Measurements from ENCODE around the gene SLC25A34. TPM values are rescaled to one million over a fixed set of nuclear protein-coding genes. Genes with fewer than 3 reads are reported as not detected.
A peak's percentile ranks its signal among the peaks of the same experiment; 100 is the strongest.

Gene SLC25A34
- total RNA-seq, 4 donors from 2014 or later, result 0.38 to 1.8 (median 0.99) TPM

GRCh38 chr1:15757575-15758342, 21.7 kb downstream of the SLC25A34 start:
- peak in 1 of 2 donors; percentile 87 for DNase-seq (ENCODE audit: low spot score in 2 of 2)
- WGBS, 2 donors, result 27 to 43% methylated on average over 23 to 24 of the region's 24 CpGs
- intact Hi-C loops (cut with DNase I; ENCODE audit: low total_unique reads), result loop anchor here (5.0 kb wide), 1 partner anchor 230 kb away; the partner anchor contains the start of gene DNAJC16
- no peak for TF ChIP-seq CTCF (IDR thresholded peaks at IDR 0.05)
- TF ChIP-seq POLR2A (IDR thresholded peaks at IDR 0.05), result no peak
- H3K4me3 ChIP-seq (ENCODE audit: low read depth, poor library complexity, severe bottlenecking), result no peak overlapping the region

GRCh38 chr1:15758343-15758931, 22.4 kb downstream of the SLC25A34 start, which contains the start of gene FBLIM1:
Gene FBLIM1 (plus strand): TSS chr1:15758795. CDS start chr1:15764984, 6,189 bp downstream.
- intact Hi-C loops (cut with DNase I; ENCODE audit: low total_unique reads), result loop anchor here (5.0 kb wide), 1 partner anchor 231 kb away; the partner anchor contains the start of gene DNAJC16
- peak within 1 kb of the TSS; percentile 41 for H3K4me3 ChIP-seq (ENCODE audit: low read depth, poor library complexity, severe bottlenecking)
- TF ChIP-seq POLR2A (IDR thresholded peaks at IDR 0.05) (no peak), CTCF (IDR thresholded peaks at IDR 0.05) (no peak)
- peak in 1 of 2 donors; percentile 86 for DNase-seq (ENCODE audit: low spot score in 2 of 2)
- 5 to 11% methylated on average over 38 to 40 of the region's 58 CpGs for WGBS, 2 donors

- intact Hi-C loops (cut with DNase I; ENCODE audit: low total_unique reads), result loop anchor here (5.0 kb wide), 1 partner anchor 232 kb away; the partner anchor contains the start of gene DNAJC16
- H3K4me3 ChIP-seq (ENCODE audit: low read depth, poor library complexity, severe bottlenecking), result peak overlapping the region; percentile 41
- TF ChIP-seq CTCF (IDR thresholded peaks at IDR 0.05) (no peak), POLR2A (IDR thresholded peaks at IDR 0.05) (no peak)
- peak in 1 of 2 donors; percentile 86 for DNase-seq (ENCODE audit: low spot score in 2 of 2)
- 6 to 10% methylated on average over 9 to 35 of the region's 58 CpGs for WGBS, 2 donors
Observed at GRCh38 chr1:15758953-15759661, 23.0 kb downstream of the SLC25A34 start.

GRCh38 chr1:15760520-15761211, 24.6 kb downstream of the SLC25A34 start:
- no peak for DNase-seq (ENCODE audit: low spot score in 2 of 2)
- WGBS, 2 donors, result 57 to 63% methylated on average over 12 of the region's 12 CpGs
- TF ChIP-seq CTCF (IDR thresholded peaks at IDR 0.05), result no peak
- TF ChIP-seq POLR2A (IDR thresholded peaks at IDR 0.05), result no peak
- H3K4me3 ChIP-seq (ENCODE audit: low read depth, poor library complexity, severe bottlenecking), result no peak overlapping the region
- intact Hi-C loops (cut with DNase I; ENCODE audit: low total_unique reads), result no loop called here

- intact Hi-C loops (cut with DNase I; ENCODE audit: low total_unique reads), result no loop called here
- no peak overlapping the region for H3K4me3 ChIP-seq (ENCODE audit: low read depth, poor library complexity, severe bottlenecking)
- 74 to 75% methylated on average over 8 of the region's 8 CpGs for WGBS, 2 donors
- TF ChIP-seq CTCF (IDR thresholded peaks at IDR 0.05), result no peak
- no peak for TF ChIP-seq POLR2A (IDR thresholded peaks at IDR 0.05)
- DNase-seq (ENCODE audit: low spot score in 2 of 2), result no peak
Observed at GRCh38 chr1:15761366-15762128, 25.5 kb downstream of the SLC25A34 start.

Measured in lower leg skin (tissue), 4 donors.